AG04450 (cell line): Measurements from ENCODE around the gene LAMC2. TPM values are rescaled to one million over a fixed set of nuclear protein-coding genes. Genes with fewer than 3 reads are reported as not detected.
A peak's percentile ranks its signal among the peaks of the same experiment; 100 is the strongest.

Experiments used
- CTCF ChIA-PET: fragments of 300-600, 350-600 bp; formaldehyde crosslinking; extraction: SDS; loops from one replicate; lab custom pipeline; 2022; ENCODE audit warnings: antibody characterized with exemption, inconsistent platforms; lab: Charles Lee
- POLR2A ChIA-PET: fragments of 350-600 bp; formaldehyde crosslinking; extraction: SDS; loops from one replicate; lab custom pipeline; 2021; ENCODE audit warnings: antibody characterized with exemption, inconsistent platforms; lab: Yijun Ruan, JAX
- DNase-seq: peaks from one replicate; pipeline ENCODE4 v3.0.0-alpha.2; 2011; ENCODE audit warnings: low read depth, low spot score
- H3K27ac ChIP-seq: one replicate; pipeline ENCODE4 v1.5.1; 2012; ENCODE audit warnings: low read depth, low read length, control low read depth
- H3K27me3 ChIP-seq: one replicate; pipeline ENCODE4 v1.6.0; 2012; ENCODE audit warnings: low read length; ENCODE audit not compliant: control insufficient read depth, insufficient read depth
- H3K4me3 ChIP-seq: 2 replicates; pipeline ENCODE4 v1.5.1; 2011; ENCODE audit warnings: mild to moderate bottlenecking, low read depth, low read length, control low read depth
- H3K9me3 ChIP-seq: 2 replicates; pipeline ENCODE4 v1.5.1; 2012; ENCODE audit warnings: low read length; ENCODE audit not compliant: control insufficient read depth, insufficient read depth
- polyA plus RNA-seq: library from polyadenylated mRNA; depleted of rRNA; stranded (reverse); fragments of >200 nt; gene quantifications from 2 replicates; pipeline ENCODE4 v1.2.3, GENCODE V29; 2011
- TF ChIP-seq, protein P1 (sequence below): IDR thresholded peaks from 2 replicates; pipeline ENCODE4 v1.5.1; 2011; ENCODE audit warnings: low read depth, low read length, control low read depth, inconsistent platforms

Gene LAMC2
- polyA plus RNA-seq, 1 experiment: 1.6 TPM

DNA sequence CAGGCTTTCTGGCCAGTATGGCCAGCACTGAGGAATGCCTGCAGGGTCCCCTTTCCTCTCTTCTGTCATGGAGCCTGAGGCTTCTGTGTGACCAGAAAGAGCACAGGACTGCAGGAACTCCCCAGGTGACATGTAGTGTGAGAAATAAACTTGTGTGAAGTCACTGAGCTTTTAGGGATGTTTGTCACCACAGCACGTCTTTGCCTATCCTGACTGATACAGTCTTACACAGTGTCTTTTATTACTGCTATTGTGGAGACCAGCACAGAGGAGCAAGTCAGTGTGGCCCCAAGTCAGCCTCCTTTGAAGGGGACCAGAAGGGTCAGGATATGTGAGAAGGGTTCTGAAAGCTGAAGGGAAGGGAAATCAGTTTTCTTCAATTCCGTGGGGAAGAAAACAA is 102.5 kb downstream of the LAMC2 start:
- ChIA-PET CTCF (no interaction called here), POLR2A (no interaction called here)
- peaks cover 4% of the 10 kb centered on the region; the same call in 1 of the 2 replicates for H3K9me3 ChIP-seq
- no peaks in the 10 kb centered on the region for H3K27me3 ChIP-seq
- DNase-seq: no peak
- H3K27ac ChIP-seq: no peak overlapping the region
- H3K4me3 ChIP-seq: no peak overlapping the region
- TF ChIP-seq, protein P1, sequence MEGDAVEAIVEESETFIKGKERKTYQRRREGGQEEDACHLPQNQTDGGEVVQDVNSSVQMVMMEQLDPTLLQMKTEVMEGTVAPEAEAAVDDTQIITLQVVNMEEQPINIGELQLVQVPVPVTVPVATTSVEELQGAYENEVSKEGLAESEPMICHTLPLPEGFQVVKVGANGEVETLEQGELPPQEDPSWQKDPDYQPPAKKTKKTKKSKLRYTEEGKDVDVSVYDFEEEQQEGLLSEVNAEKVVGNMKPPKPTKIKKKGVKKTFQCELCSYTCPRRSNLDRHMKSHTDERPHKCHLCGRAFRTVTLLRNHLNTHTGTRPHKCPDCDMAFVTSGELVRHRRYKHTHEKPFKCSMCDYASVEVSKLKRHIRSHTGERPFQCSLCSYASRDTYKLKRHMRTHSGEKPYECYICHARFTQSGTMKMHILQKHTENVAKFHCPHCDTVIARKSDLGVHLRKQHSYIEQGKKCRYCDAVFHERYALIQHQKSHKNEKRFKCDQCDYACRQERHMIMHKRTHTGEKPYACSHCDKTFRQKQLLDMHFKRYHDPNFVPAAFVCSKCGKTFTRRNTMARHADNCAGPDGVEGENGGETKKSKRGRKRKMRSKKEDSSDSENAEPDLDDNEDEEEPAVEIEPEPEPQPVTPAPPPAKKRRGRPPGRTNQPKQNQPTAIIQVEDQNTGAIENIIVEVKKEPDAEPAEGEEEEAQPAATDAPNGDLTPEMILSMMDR: no peak

DNA sequence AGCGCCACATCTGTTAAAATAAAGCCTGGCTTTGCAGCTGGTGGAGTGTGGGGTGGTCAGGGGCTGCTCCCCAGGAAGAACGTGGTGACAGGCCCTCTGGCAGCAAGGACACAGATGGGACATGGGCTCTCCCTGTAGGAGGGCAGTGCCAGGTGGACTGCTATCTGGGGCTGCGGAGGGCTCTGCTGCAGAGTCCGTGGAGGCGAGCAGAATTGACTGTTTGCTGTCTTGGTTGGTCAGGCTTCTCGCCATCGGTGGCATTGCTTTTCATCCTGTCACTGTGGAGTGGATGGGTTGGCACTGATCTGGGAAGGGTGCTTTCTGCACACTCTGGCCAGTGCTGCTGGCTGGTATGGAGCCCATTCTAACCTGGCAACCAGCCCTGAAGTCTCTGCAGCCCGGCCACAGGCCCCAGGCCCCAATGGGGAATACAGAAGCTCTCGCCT is 103.0 kb downstream of the LAMC2 start:
- Histone ChIP-seq H3K27me3 (no peaks in the 10 kb centered on the region), H3K4me3 (no peak overlapping the region), H3K27ac (no peak overlapping the region), H3K9me3 (peaks cover 4% of the 10 kb centered on the region; the same call in 1 of the 2 replicates)
- ChIA-PET POLR2A (no interaction called here), CTCF (no interaction called here)
- TF ChIP-seq, protein P1: no peak
- DNase-seq: no peak

DNA sequence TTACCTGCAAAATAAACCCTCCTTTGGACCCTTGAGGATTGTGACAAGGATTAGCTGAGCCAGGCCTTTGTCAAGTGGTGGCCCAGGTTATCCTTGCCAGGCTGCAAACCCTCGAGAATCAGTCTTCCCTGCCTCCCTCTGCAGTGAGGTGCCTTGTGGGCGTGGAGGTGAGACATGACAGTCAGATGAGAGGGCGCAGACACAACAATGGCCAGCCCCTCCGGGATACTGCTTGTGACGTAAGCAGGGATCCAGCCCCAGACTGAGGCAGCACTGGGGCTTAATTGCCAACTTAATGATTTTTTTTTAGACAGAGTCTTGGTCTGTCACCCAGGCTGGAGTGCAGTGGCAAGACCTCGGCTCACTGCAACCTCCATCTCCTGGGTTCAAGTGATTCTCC is 104.6 kb downstream of the LAMC2 start:
- Histone ChIP-seq H3K4me3 (no peak overlapping the region), H3K27me3 (no peaks in the 10 kb centered on the region), H3K27ac (no peak overlapping the region), H3K9me3 (peaks cover 4% of the 10 kb centered on the region; the same call in 1 of the 2 replicates)
- DNase-seq: no peak
- ChIA-PET CTCF (interaction anchor here (0.7 to 1.2 kb wide), 3 partner anchors 9 to 13 kb away, joined by 3 to 7 read pairs (median 3); no protein-coding TSS in a partner anchor), POLR2A (no interaction called here)
- TF ChIP-seq, protein P1: no peak

DNA sequence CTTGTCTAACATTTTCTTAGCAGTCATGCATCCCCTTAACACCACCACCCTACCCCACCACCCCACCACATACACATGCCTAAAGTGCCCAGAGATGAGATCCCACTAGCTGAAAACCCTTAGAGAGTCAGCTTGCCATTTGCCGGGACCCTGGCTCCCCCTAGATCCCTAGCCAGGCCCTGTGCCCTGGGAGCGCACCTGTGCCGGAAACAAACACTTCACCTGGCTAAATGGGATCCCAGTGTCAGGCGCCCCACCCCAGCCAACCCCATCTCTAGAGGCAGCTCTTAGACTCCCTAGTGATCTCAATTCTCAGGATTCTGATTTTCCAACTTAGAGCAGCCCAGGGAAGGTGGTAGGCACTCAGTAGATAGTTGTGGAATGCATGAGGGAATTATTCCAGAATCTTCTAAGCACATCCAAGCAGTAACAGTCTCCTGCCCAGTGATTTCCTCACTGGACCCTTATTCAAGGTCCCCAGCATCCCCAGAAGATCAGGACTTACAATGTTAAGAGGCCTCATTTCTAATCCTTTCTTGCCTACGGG is 105.2 kb downstream of the LAMC2 start:
- DNase-seq: no peak
- no peak overlapping the region for H3K4me3 ChIP-seq
- TF ChIP-seq, protein P1: no peak
- peaks cover 4% of the 10 kb centered on the region; the same call in 1 of the 2 replicates for H3K9me3 ChIP-seq
- H3K27ac ChIP-seq: no peak overlapping the region
- CTCF ChIA-PET: interaction anchor here (0.7 kb wide), 1 partner anchor 14 kb away, joined by 7 read pairs; no protein-coding TSS in a partner anchor
- POLR2A ChIA-PET: no interaction called here
- H3K27me3 ChIP-seq: no peaks in the 10 kb centered on the region

DNA sequence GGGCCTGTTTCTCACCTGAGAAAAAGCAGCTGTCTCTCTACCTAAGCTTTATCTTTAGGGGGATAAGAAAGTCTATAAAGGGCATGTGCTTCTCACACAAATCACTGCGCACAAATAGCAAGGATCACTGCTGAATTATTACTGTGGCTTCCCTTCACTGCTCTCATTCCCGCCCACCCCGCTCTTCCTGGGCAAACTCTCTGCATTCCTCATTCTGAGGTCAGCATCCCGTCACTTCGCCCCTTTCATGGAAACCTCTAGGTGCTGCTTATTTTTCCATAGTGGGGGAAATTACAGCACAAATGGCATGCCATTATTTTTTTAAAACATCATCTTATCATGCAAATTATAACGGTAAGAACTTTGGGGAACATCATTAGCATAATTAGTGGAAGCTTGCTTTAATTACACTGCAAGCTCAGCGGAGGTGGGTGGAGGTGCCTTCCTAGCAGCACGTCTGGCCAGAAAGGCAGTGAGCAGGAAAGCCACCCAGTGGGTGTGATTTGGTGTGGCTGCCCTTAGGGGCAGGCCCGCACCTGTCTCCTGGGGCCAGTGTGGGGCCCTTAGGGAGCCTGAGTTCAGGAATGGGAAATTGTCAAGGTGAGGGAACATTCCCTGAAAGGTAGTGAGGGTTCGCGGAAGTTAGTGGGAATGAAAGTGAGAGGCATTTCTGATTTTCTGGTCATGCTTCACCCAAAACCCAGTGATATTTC is 105.9 kb downstream of the LAMC2 start:
- CTCF ChIA-PET: interaction anchor here (0.6 kb wide), 1 partner anchor 26 kb away, joined by 4 read pairs; no protein-coding TSS in a partner anchor
- no peak for DNase-seq
- TF ChIP-seq, protein P1: no peak
- H3K27me3 ChIP-seq: no peaks in the 10 kb centered on the region
- peaks cover 4% of the 10 kb centered on the region; the same call in 1 of the 2 replicates for H3K9me3 ChIP-seq
- no peak overlapping the region for H3K4me3 ChIP-seq
- POLR2A ChIA-PET: no interaction called here
- H3K27ac ChIP-seq: peak overlapping the region; percentile 24
